ENCODE results near the gene FASTKD3.

DNA sequence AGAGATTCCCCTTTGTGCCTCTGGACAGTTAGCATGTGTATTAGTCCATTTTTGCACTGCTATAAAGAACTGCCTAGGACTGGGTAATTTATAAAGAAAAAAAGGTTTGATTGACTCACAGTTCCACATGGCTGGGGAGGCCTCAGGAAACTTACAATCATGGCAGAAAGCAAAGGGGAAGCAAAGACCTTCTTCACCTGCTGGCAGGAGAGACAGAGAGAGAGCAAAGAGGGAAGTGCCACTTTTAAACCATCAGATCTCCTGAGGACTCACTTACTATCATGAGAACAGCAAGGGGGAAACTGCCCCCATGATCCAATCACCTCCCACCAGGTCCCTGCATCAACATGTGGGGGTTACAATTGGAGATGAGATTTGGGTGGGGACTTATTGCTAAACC, 23.9 kb downstream of the FASTKD3 start:
- TF ChIP-seq, protein P1, sequence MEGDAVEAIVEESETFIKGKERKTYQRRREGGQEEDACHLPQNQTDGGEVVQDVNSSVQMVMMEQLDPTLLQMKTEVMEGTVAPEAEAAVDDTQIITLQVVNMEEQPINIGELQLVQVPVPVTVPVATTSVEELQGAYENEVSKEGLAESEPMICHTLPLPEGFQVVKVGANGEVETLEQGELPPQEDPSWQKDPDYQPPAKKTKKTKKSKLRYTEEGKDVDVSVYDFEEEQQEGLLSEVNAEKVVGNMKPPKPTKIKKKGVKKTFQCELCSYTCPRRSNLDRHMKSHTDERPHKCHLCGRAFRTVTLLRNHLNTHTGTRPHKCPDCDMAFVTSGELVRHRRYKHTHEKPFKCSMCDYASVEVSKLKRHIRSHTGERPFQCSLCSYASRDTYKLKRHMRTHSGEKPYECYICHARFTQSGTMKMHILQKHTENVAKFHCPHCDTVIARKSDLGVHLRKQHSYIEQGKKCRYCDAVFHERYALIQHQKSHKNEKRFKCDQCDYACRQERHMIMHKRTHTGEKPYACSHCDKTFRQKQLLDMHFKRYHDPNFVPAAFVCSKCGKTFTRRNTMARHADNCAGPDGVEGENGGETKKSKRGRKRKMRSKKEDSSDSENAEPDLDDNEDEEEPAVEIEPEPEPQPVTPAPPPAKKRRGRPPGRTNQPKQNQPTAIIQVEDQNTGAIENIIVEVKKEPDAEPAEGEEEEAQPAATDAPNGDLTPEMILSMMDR (IDR thresholded peaks at IDR 0.05) = no peak
- no peak for TF ChIP-seq EZH2 (IDR thresholded peaks at IDR 0.05; ENCODE audit: borderline replicate concordance, insufficient read depth, low read depth, low read length, poor library complexity, severe bottlenecking)
